B cell (primary cell): ENCODE data around the gene BLCAP. TPM values are rescaled to one million over a fixed set of nuclear protein-coding genes. Genes with fewer than 3 reads are reported as not detected.
A peak's percentile ranks its signal among the peaks of the same experiment; 100 is the strongest.

Source experiments
- ATAC-seq: fragments of 200-7000 bp; cut with Tn5 transposase; one replicate; pipeline ENCODE4 v1.10.0; 2021; ENCODE audit warnings: low read depth, mild to moderate bottlenecking, moderate number of reproducible peaks, moderate library complexity
- CTCF ChIA-PET: fragments of 350-600 bp; sonication (Branson Sonifier 250); formaldehyde crosslinking; loops from one replicate; lab custom pipeline; 2021; ENCODE audit warnings: antibody characterized with exemption, inconsistent platforms; lab: Charles Lee
- POLR2A ChIA-PET: fragments of 350-600 bp; sonication (Branson Sonifier 250); formaldehyde crosslinking; loops from one replicate; lab custom pipeline; 2021; ENCODE audit warnings: antibody characterized with exemption; lab: Charles Lee
- DNase-seq: peaks from one replicate; pipeline ENCODE4 v3.0.0; 2013
- H2AFZ ChIP-seq: 2 replicates; pipeline ENCODE4 v1.6.1; 2012; ENCODE audit warnings: mild to moderate bottlenecking, low read depth, low read length; ENCODE audit not compliant: insufficient read depth, poor library complexity, severe bottlenecking
- H3K27ac ChIP-seq, 2 donors: 1 replicate in 1 of 2; 2 replicates in 1 of 2; pipeline ENCODE4 v1.5.1; 2012 to 2013; ENCODE audit warnings: low read length in 2 of 2, mild to moderate bottlenecking in 2 of 2, moderate library complexity in 1 of 2
- H3K27me3 ChIP-seq, 4 experiments: fragments of 200-600 bp in 1 of 4; sonication (generic) in 1 of 4; replicated peaks in 1 of 4; 1 replicate in 2 of 4; 2 replicates in 2 of 4; pipeline versions ENCODE4 v1.6.1 to v1.7.0; 2013 to 2016; ENCODE audit warnings: low read length in 3 of 4, mild to moderate bottlenecking in 2 of 4, mixed read lengths in 1 of 4, moderate library complexity in 1 of 4; ENCODE audit not compliant: insufficient read depth in 4 of 4, control insufficient read depth in 3 of 4; ENCODE audit errors: control extremely low read depth in 1 of 4
- H3K36me3 ChIP-seq, 2 experiments: replicated peaks in 1 of 2; 1 replicate in 1 of 2; 2 replicates in 1 of 2; pipeline versions ENCODE4 v1.6.1 to v1.7.1; 2013; ENCODE audit warnings: low read length in 1 of 2; ENCODE audit not compliant: insufficient read depth in 2 of 2, control insufficient read depth in 1 of 2; ENCODE audit errors: control extremely low read depth in 1 of 2, extremely low read depth in 1 of 2
- H3K4me1 ChIP-seq, 2 donors: fragments of 200-600 bp in 1 of 2; sonication (generic) in 1 of 2; 1 replicate in 1 of 2; 2 replicates in 1 of 2; pipeline versions ENCODE4 v1.5.1 to v1.6.1; 2013 to 2017; ENCODE audit warnings: low read length in 2 of 2; ENCODE audit not compliant: control insufficient read depth in 2 of 2, insufficient read depth in 2 of 2
- H3K4me2 ChIP-seq: replicated peaks from 2 replicates; pipeline ENCODE3; 2012; ENCODE audit warnings: mild to moderate bottlenecking, low read depth, low read length; ENCODE audit not compliant: poor library complexity, severe bottlenecking
- H3K4me3 ChIP-seq, 5 experiments: fragments of 200-600 bp in 1 of 5; sonication (generic) in 1 of 5; 1 replicate in 3 of 5; 2 replicates in 2 of 5; pipeline versions ENCODE4 v1.5.1 to v1.7.0; 2011 to 2016; ENCODE audit warnings: low read length in 4 of 5, mild to moderate bottlenecking in 4 of 5, low read depth in 2 of 5, control low read depth in 1 of 5, moderate library complexity in 1 of 5; ENCODE audit not compliant: insufficient read depth in 1 of 5; ENCODE audit errors: control extremely low read depth in 1 of 5, extremely low read depth in 1 of 5
- H3K79me2 ChIP-seq: fragments of 200-600 bp; sonication (generic); one replicate; pipeline ENCODE4 v1.6.0; 2016; ENCODE audit warnings: low read length; ENCODE audit not compliant: control insufficient read depth, insufficient read depth
- H3K9ac ChIP-seq: fragments of 200-600 bp; sonication (generic); 2 replicates; pipeline ENCODE4 v1.6.1; 2017; ENCODE audit warnings: mild to moderate bottlenecking, low read length, moderate library complexity
- H3K9me3 ChIP-seq, 3 donors: one replicate each; pipeline versions ENCODE4 v1.6.1 to v1.7.1; 2013; ENCODE audit warnings: low read length in 2 of 3; ENCODE audit not compliant: control insufficient read depth in 2 of 3, insufficient read depth in 1 of 3; ENCODE audit errors: control extremely low read depth in 1 of 3
- H4K20me1 ChIP-seq: 2 replicates; pipeline ENCODE4 v1.6.0; 2012; ENCODE audit warnings: mild to moderate bottlenecking, low read length; ENCODE audit not compliant: insufficient read depth, control insufficient read depth, poor library complexity, severe bottlenecking
- H3K27ac Mint-ChIP-seq: one replicate; pipeline ENCODE4 v1.8.0; 2021; ENCODE audit warnings: mixed read lengths
- H3K27me3 Mint-ChIP-seq: one replicate; pipeline ENCODE4 v1.8.0; 2021; ENCODE audit warnings: mixed read lengths
- H3K4me1 Mint-ChIP-seq: one replicate; pipeline ENCODE4 v1.8.0; 2021; ENCODE audit warnings: mixed read lengths
- H3K4me3 Mint-ChIP-seq: one replicate; pipeline ENCODE4 v1.8.0; 2021; ENCODE audit warnings: mixed read lengths
- H3K9me3 Mint-ChIP-seq: one replicate; pipeline ENCODE4 v1.8.0; 2022; ENCODE audit warnings: mixed read lengths; ENCODE audit not compliant: insufficient read depth
- EZH2 ChIP-seq: IDR thresholded peaks from 2 replicates; pipeline ENCODE4 v1.6.1; 2012; ENCODE audit warnings: borderline replicate concordance, low read depth, mild to moderate bottlenecking, moderate library complexity, low read length; ENCODE audit not compliant: insufficient read depth, poor library complexity, severe bottlenecking
- WGBS: methylation state at CpG from one replicate; pipeline ENCODE4 v1.1.5; 2013; ENCODE audit warnings: missing lambda C conversion rate; ENCODE audit not compliant: insufficient coverage; 5-methylcytosine and 5-hydroxymethylcytosine counted together
- intact Hi-C: fragments of 100-400 bp; cut with micrococcal nuclease; formaldehyde crosslinking; loops from one replicate; pipeline ENCODE4 v1.10.0; 2022
- polyA plus RNA-seq: library from polyadenylated mRNA; depleted of rRNA; stranded (reverse); fragments of >200 nt; gene quantifications from 2 replicates; pipeline ENCODE4 v1.2.3, GENCODE V29; 2012
- total RNA-seq, 2 donors: library from RNA; stranded (reverse); fragments of 120-200 nt in 1 of 2; gene quantifications; 1 replicate in 1 of 2; 2 replicates in 1 of 2; pipeline versions ENCODE4 v1.2.3 to v1.2.4, GENCODE V29; 2013 to 2022
- TF ChIP-seq, protein P1 (sequence below): fragments of 200-600 bp; IDR thresholded peaks from one replicate; pipeline ENCODE4 v1.8.0; 2022; ENCODE audit warnings: antibody characterized with exemption, mild to moderate bottlenecking

Gene BLCAP
- total and polyA plus RNA-seq, 2 donors (not counting 1 experiment from before 2014, with no cell fraction given): 56.2 to 188 TPM

DNA sequence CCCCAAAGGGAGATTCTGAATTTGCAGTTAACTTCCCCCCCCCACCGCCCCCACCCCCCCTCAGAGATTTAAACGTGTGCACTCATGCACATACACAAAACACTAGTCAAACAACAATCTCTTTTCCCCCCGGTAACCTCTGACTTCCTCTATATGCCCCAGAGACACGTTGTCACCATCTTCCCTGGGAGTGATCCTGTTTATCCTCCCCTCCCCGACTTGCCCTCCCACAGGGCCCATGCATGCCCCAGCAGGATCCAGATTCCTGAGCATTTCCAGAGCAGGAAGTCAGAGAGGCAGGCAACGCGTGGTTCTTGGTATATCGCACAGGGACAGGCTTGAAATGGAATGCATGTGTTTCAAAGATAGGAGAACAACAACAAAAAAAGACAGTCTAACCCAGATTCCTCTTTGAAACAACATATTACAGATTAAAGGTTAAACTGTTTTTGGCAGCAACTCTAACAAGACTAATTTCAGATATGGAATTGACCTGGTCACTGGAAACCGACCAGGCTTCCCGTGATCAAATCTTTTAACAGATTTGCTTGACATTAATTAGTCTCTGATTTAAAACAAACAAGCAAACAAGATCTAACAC is 1.3 kb downstream of the BLCAP start:
- H4K20me1 ChIP-seq: peaks cover 60% of the 10 kb centered on the region
- peaks cover 0 to 2% (median 0%) of the 10 kb centered on the region in 3 donors for H3K9me3 ChIP-seq
- ChIA-PET CTCF (interaction anchor here (0.6 to 1.0 kb wide), 2 partner anchors 8 to 331 kb away, joined by 3 to 4 read pairs; no protein-coding TSS in a partner anchor), POLR2A (interaction anchor here (1.3 kb wide), 1 partner anchor 347 kb away, joined by 5 read pairs; the partner anchor contains the start of genes MROH8 and RPN2)
- H3K4me2 ChIP-seq: peak overlapping the region; percentile 96
- DNase-seq (peak; percentile 69), ATAC-seq (peak; percentile 42)
- peaks cover 43% of the 10 kb centered on the region in 2 donors for H3K4me1 ChIP-seq
- H3K36me3 ChIP-seq: peaks cover 0 to 8% of the 10 kb centered on the region in 2 experiments
- Mint-ChIP-seq H3K27me3 (no peaks in the 10 kb centered on the region), H3K27ac (peak overlapping the region; percentile 100), H3K4me3 (peak overlapping the region; percentile 89), H3K4me1 (peaks cover 55% of the 10 kb centered on the region), H3K9me3 (no peaks in the 10 kb centered on the region)
- peak overlapping the region; percentile 100 for H3K27ac ChIP-seq
- intact Hi-C loops: loop anchor here (1.0 to 10.0 kb wide), 5 partner anchors 8 to 519 kb away; partner anchors contain the start of gene CTNNBL1
- peak overlapping the region; percentile 97 for H3K9ac ChIP-seq
- peak overlapping the region; percentile 98 for H2AFZ ChIP-seq
- no peaks in the 10 kb centered on the region for H3K27me3 ChIP-seq
- H3K4me3 ChIP-seq: peak overlapping the region; percentile 82 to 99 (median 96)
- no peak for TF ChIP-seq EZH2
- TF ChIP-seq, protein P1, sequence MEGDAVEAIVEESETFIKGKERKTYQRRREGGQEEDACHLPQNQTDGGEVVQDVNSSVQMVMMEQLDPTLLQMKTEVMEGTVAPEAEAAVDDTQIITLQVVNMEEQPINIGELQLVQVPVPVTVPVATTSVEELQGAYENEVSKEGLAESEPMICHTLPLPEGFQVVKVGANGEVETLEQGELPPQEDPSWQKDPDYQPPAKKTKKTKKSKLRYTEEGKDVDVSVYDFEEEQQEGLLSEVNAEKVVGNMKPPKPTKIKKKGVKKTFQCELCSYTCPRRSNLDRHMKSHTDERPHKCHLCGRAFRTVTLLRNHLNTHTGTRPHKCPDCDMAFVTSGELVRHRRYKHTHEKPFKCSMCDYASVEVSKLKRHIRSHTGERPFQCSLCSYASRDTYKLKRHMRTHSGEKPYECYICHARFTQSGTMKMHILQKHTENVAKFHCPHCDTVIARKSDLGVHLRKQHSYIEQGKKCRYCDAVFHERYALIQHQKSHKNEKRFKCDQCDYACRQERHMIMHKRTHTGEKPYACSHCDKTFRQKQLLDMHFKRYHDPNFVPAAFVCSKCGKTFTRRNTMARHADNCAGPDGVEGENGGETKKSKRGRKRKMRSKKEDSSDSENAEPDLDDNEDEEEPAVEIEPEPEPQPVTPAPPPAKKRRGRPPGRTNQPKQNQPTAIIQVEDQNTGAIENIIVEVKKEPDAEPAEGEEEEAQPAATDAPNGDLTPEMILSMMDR: no peak
- WGBS: 3% methylated on average over 6 of the region's 10 CpGs
- peaks cover 77% of the 10 kb centered on the region for H3K79me2 ChIP-seq

GRCh38 chr20:37525810-37526209 is 1.9 kb downstream of the BLCAP start:
- H3K4me2 ChIP-seq: peak overlapping the region; percentile 96
- H4K20me1 ChIP-seq: peaks cover 65% of the 10 kb centered on the region
- TF ChIP-seq, protein P1: no peak
- no peak for TF ChIP-seq EZH2
- peaks cover 0 to 8% of the 10 kb centered on the region in 2 experiments for H3K36me3 ChIP-seq
- Mint-ChIP-seq H3K4me3 (peak overlapping the region; percentile 89), H3K27me3 (no peaks in the 10 kb centered on the region), H3K4me1 (peaks cover 56% of the 10 kb centered on the region), H3K9me3 (no peaks in the 10 kb centered on the region), H3K27ac (peak overlapping the region; percentile 100)
- peaks cover 43 to 48% of the 10 kb centered on the region in 2 donors for H3K4me1 ChIP-seq
- WGBS: 72% methylated on average over 2 of the region's 5 CpGs
- peaks cover 82% of the 10 kb centered on the region for H3K79me2 ChIP-seq
- CTCF ChIA-PET: interaction anchor here (0.6 to 1.5 kb wide), 4 partner anchors 9 to 330 kb away, joined by 3 to 5 read pairs (median 4); no protein-coding TSS in a partner anchor
- POLR2A ChIA-PET: no interaction called here
- H3K9ac ChIP-seq: peak overlapping the region; percentile 97
- DNase-seq (no peak), ATAC-seq (no peak)
- H3K27ac ChIP-seq: peak overlapping the region; percentile 32 to 44
- intact Hi-C loops: loop anchor here (1.0 to 10.0 kb wide), 5 partner anchors 8 to 519 kb away; partner anchors contain the start of gene CTNNBL1
- peaks cover 0 to 8% (median 0%) of the 10 kb centered on the region in 3 donors for H3K9me3 ChIP-seq
- H3K4me3 ChIP-seq: peak overlapping the region in 4 of 5 experiments; percentile 91 to 99 (median 98)
- H3K27me3 ChIP-seq: no peaks in the 10 kb centered on the region
- no peak overlapping the region for H2AFZ ChIP-seq
